HepG2 (cell line): Measurements from ENCODE around the gene DPM1. TPM values are rescaled to one million over a fixed set of nuclear protein-coding genes. Genes with fewer than 3 reads are reported as not detected.

ENCODE experiments used
- ARHGAP35 ChIP-seq: sonication (generic); formaldehyde crosslinking; IDR thresholded peaks from 2 replicates; pipeline ENCODE4 v1.9.0; 2022; ENCODE audit warnings: mild to moderate bottlenecking, inconsistent platforms, moderate library complexity, missing genetic modification reagents, borderline replicate concordance
- BHLHE40 ChIP-seq: IDR thresholded peaks from 2 replicates; pipeline ENCODE4 v1.6.1; 2011; ENCODE audit warnings: low read length, improper control_type of control experiment
- KDM4B ChIP-seq: sonication (generic); formaldehyde crosslinking; IDR thresholded peaks from 2 replicates; pipeline ENCODE4 v1.4.0; 2020; ENCODE audit warnings: missing genetic modification reagents
- NBN ChIP-seq: fragments of 450-650 bp; conservative IDR thresholded peaks from 2 replicates; pipeline ENCODE4 v1.6.1; 2017
- NFE2L2 ChIP-seq: fragments of 150-350 bp; IDR thresholded peaks from 2 replicates; pipeline ENCODE4 v1.6.1; 2014; ENCODE audit warnings: low read length
- RAD51 ChIP-seq: fragments of 450-650 bp; IDR thresholded peaks from 2 replicates; pipeline ENCODE4 v1.6.1; 2016; ENCODE audit warnings: borderline replicate concordance
- SRF ChIP-seq: IDR thresholded peaks from 2 replicates; pipeline ENCODE4 v1.6.1; 2011; ENCODE audit warnings: mild to moderate bottlenecking, low read depth, low read length, moderate library complexity
- STAG1 ChIP-seq: sonication (generic); formaldehyde crosslinking; IDR thresholded peaks from 2 replicates; pipeline ENCODE4 v1.4.0; 2020; ENCODE audit warnings: missing genetic modification reagents
- TARDBP ChIP-seq: sonication (generic); formaldehyde crosslinking; IDR thresholded peaks from 2 replicates; pipeline ENCODE4 v1.8.0; 2022; ENCODE audit warnings: mild to moderate bottlenecking, missing genetic modification reagents
- TBL1XR1 ChIP-seq: fragments of 150-350 bp; IDR thresholded peaks from 2 replicates; pipeline ENCODE4 v1.6.1; 2014; ENCODE audit warnings: borderline replicate concordance, low read length; ENCODE audit not compliant: partially characterized antibody
- XBP1 ChIP-seq: sonication (generic); formaldehyde crosslinking; IDR thresholded peaks from 2 replicates; pipeline ENCODE4 v1.5.0; 2020; ENCODE audit warnings: missing genetic modification reagents
- XRCC5 ChIP-seq: fragments of 200-400 bp; formaldehyde crosslinking; optimal IDR thresholded peaks from 2 replicates; pipeline ENCODE3; 2017; ENCODE audit warnings: mild to moderate bottlenecking, low read length
- ZBTB3 ChIP-seq: sonication (generic); formaldehyde crosslinking; IDR thresholded peaks from 2 replicates; pipeline ENCODE4 v1.4.0; 2020; ENCODE audit warnings: low read depth, mild to moderate bottlenecking, moderate library complexity, missing genetic modification reagents, borderline replicate concordance
- ZBTB38 ChIP-seq: sonication (generic); formaldehyde crosslinking; IDR thresholded peaks from 2 replicates; pipeline ENCODE4 v1.5.1; 2020; ENCODE audit warnings: mild to moderate bottlenecking, missing genetic modification reagents
- ZFP62 ChIP-seq: sonication (generic); formaldehyde crosslinking; IDR thresholded peaks from 2 replicates; pipeline ENCODE4 v1.4.0; 2020; ENCODE audit warnings: missing genetic modification reagents
- ZNF207 ChIP-seq: fragments of 450-650 bp; IDR thresholded peaks from 2 replicates; pipeline ENCODE4 v1.6.1; 2016; ENCODE audit warnings: antibody characterized with exemption, borderline replicate concordance
- ZNF432 ChIP-seq: sonication (generic); formaldehyde crosslinking; IDR thresholded peaks from 2 replicates; pipeline ENCODE4 v1.5.0; 2020; ENCODE audit warnings: missing genetic modification reagents, mild to moderate bottlenecking, borderline replicate concordance
- ZNF619 ChIP-seq: sonication (generic); formaldehyde crosslinking; IDR thresholded peaks from 2 replicates; pipeline ENCODE4 v1.4.0; 2020; ENCODE audit warnings: mild to moderate bottlenecking, missing genetic modification reagents
- ZNF660 ChIP-seq: sonication (generic); formaldehyde crosslinking; IDR thresholded peaks from 2 replicates; pipeline ENCODE4 v1.5.1; 2020; ENCODE audit warnings: mild to moderate bottlenecking, low read depth, missing genetic modification reagents, borderline replicate concordance
- ZNF766 ChIP-seq: sonication (generic); formaldehyde crosslinking; IDR thresholded peaks from 2 replicates; pipeline ENCODE4 v1.5.0; 2020; ENCODE audit warnings: missing genetic modification reagents, borderline replicate concordance
- ZNF841 ChIP-seq: sonication (generic); formaldehyde crosslinking; IDR thresholded peaks from 2 replicates; pipeline ENCODE4 v1.8.1; 2023; ENCODE audit warnings: missing genetic modification reagents, borderline replicate concordance
- polyA plus RNA-seq, 8 experiments: library from polyadenylated mRNA; depleted of rRNA in 3 of 8; stranded (reverse) in 7 of 8; unstranded in 1 of 8; fragments of >200 nt; fragmentation: Illumina TruSeq in 4 of 8; extraction: Trizol in 4 of 8; gene quantifications; 2 replicates each; pipeline versions ENCODE4 v1.2.1 to v1.2.3, GENCODE V29; 2011 to 2016; ENCODE audit warnings: low read depth in 4 of 8, missing spikeins in 1 of 8, mixed read lengths in 1 of 8; ENCODE audit not compliant: insufficient read depth in 1 of 8
- total RNA-seq, 5 experiments: library from RNA; depleted of rRNA; stranded (reverse); fragments of >200 nt; fragmentation: Illumina TruSeq; extraction: Trizol; gene quantifications; 2 replicates each; pipeline ENCODE4 v1.2.3, GENCODE V29; 2016; ENCODE audit warnings: low read depth in 1 of 5
- TF ChIP-seq, protein P1 (sequence below): sonication (generic); formaldehyde crosslinking; IDR thresholded peaks from 2 replicates; pipeline ENCODE4 v1.4.0; 2020; ENCODE audit warnings: missing genetic modification reagents
- TF ChIP-seq, protein P2 (sequence below), 2 experiments: sonication (generic) in 1 of 2; formaldehyde crosslinking in 1 of 2; IDR thresholded peaks; 2 replicates each; pipeline versions ENCODE4 v1.5.1 to v1.6.1; 2011 to 2020; ENCODE audit warnings: borderline replicate concordance in 1 of 2, low read depth in 1 of 2, low read length in 1 of 2, mild to moderate bottlenecking in 1 of 2, missing genetic modification reagents in 1 of 2, moderate library complexity in 1 of 2
- TF ChIP-seq, protein P3 (sequence below): sonication (generic); formaldehyde crosslinking; IDR thresholded peaks from 2 replicates; pipeline ENCODE4 v1.4.0; 2020; ENCODE audit warnings: missing genetic modification reagents

Gene DPM1
- total and polyA plus RNA-seq, 2 of the 13 experiments (the other 11 are each of a cell fraction or from before 2014, with no cell fraction given) = 83.2 to 161 TPM

GRCh38 chr20:50987493-50988210, 29.3 kb upstream of the DPM1 start (continued):
- TF ChIP-seq NFE2L2 (no peak), ZNF766 (no peak), ARHGAP35 (CRISPR knock-in tag) (no peak), ZNF660 (CRISPR knock-in tag) (no peak), KDM4B (no peak), ZBTB3 (CRISPR knock-in tag) (no peak), XBP1 (no peak), BHLHE40 (peak; percentile 52; the same call in 1 of the 2 replicates), SRF (no peak), TBL1XR1 (no peak), RAD51 (no peak), STAG1 (CRISPR knock-in tag) (peak; percentile 96), ZBTB38 (no peak), ZNF841 (CRISPR knock-in tag) (no peak), ZNF619 (0 out of 2 replicates have a peak, but pooled peaks have one; percentile 39), NBN (no peak), TARDBP (CRISPR knock-in tag) (peak; percentile 61; the same call in 1 of the 2 replicates), ZFP62 (CRISPR knock-in tag) (no peak), ZNF432 (CRISPR knock-in tag) (no peak), XRCC5 (peak; percentile 42), ZNF207 (no peak)
- TF ChIP-seq, protein P1, sequence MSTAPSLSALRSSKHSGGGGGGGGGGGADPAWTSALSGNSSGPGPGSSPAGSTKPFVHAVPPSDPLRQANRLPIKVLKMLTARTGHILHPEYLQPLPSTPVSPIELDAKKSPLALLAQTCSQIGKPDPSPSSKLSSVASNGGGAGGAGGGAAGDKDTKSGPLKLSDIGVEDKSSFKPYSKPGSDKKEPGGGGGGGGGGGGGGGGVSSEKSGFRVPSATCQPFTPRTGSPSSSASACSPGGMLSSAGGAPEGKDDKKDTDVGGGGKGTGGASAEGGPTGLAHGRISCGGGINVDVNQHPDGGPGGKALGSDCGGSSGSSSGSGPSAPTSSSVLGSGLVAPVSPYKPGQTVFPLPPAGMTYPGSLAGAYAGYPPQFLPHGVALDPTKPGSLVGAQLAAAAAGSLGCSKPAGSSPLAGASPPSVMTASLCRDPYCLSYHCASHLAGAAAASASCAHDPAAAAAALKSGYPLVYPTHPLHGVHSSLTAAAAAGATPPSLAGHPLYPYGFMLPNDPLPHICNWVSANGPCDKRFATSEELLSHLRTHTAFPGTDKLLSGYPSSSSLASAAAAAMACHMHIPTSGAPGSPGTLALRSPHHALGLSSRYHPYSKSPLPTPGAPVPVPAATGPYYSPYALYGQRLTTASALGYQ (CRISPR knock-in tag) = no peak
- TF ChIP-seq, protein P2, sequence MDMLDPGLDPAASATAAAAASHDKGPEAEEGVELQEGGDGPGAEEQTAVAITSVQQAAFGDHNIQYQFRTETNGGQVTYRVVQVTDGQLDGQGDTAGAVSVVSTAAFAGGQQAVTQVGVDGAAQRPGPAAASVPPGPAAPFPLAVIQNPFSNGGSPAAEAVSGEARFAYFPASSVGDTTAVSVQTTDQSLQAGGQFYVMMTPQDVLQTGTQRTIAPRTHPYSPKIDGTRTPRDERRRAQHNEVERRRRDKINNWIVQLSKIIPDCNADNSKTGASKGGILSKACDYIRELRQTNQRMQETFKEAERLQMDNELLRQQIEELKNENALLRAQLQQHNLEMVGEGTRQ (IDR thresholded peaks at IDR 0.05; ENCODE audit: low read depth, low read length) = no peak
- TF ChIP-seq, protein P2 (CRISPR knock-in tag; IDR thresholded peaks at IDR 0.05; ENCODE audit: borderline replicate concordance) = no peak
- TF ChIP-seq, protein P3, sequence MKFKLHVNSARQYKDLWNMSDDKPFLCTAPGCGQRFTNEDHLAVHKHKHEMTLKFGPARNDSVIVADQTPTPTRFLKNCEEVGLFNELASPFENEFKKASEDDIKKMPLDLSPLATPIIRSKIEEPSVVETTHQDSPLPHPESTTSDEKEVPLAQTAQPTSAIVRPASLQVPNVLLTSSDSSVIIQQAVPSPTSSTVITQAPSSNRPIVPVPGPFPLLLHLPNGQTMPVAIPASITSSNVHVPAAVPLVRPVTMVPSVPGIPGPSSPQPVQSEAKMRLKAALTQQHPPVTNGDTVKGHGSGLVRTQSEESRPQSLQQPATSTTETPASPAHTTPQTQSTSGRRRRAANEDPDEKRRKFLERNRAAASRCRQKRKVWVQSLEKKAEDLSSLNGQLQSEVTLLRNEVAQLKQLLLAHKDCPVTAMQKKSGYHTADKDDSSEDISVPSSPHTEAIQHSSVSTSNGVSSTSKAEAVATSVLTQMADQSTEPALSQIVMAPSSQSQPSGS (CRISPR knock-in tag) = peak; percentile 30; the same call in 1 of the 2 replicates
